Activated CD4-positive, alpha-beta T cell treated with anti-CD3 and anti-CD28 coated beads, Interleukin-10, Interleukin-2, amounts not matched to agents 100 ng/mL and 50 ng/mL, durations not matched to agents 16 hours and 8 hours (primary cell): ENCODE data around the gene PLOD2.

Experiments used
- DNase-seq: peaks from one replicate; pipeline ENCODE4 v3.0.0-alpha.2; 2020

Gene PLOD2

GRCh38 chr3:146033950-146034349 is 127.0 kb downstream of the PLOD2 start:
- no peak for DNase-seq

DNA sequence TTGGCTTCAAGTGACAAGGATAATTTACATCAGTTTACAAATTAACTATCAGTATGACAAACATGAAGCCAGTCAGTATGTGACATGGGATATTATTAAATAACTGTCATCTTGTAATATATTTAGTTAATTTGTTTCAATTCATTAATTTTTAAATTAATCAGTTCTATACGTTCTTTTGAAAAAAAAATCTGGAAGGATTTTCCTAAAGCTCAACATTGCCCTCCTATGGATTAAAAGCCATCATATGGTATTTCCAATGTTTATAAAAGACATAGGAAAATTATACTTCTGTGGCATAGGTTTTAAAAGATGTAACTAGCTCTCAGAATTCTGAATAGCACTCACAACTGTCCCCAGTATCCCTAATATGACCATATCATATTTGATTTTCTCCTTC is 134.4 kb downstream of the PLOD2 start:
- DNase-seq, result no peak

DNA sequence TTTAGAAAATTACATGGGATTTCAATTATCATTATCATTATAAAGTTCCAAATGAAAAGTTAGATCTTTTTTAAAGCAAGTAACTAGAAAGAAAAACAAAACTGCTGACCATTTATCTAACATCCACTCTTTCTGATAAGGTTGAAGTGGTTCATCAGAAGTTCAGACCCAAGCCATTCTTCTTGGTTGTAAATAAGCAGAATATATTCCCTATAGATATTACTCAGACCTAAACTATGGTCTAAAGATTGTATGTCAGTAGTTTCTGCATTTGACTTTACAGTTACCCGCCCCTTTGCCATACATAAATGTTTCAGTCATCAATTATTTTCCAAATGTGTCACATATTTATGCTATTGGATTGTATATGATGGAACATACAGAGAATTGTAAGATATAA is 136.7 kb downstream of the PLOD2 start:
- no peak for DNase-seq

DNA sequence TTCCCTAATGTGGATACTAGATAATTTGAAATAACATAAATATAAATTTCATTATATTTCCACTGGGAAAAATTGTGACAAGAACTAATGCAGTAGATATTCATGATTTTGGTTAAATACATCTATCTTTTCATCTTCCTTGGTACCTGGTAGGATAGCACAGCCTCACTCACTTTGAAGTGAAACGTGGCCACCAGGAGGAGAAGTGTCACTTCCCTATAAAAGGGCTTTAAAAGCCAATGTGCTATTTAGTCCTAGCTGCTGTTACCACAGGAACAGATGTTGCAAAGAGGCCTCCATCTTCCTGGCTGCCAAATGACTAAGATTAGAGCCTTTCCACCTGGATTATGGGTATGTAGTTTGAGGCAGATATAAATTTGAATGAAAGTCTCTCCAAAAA is 140.0 kb downstream of the PLOD2 start:
- no peak for DNase-seq

GRCh38 chr3:146019508-146019907 is 141.5 kb downstream of the PLOD2 start:
- DNase-seq, result no peak
